Activated naive CD4-positive, alpha-beta T cell treated with anti-CD3 and anti-CD28 coated beads, Interleukin-2, amount 50 U/mL, for 72 hours (primary cell): ENCODE data around the gene MCM3AP. TPM values are rescaled to one million over a fixed set of nuclear protein-coding genes. Genes with fewer than 3 reads are reported as not detected.
A peak's percentile ranks its signal among the peaks of the same experiment; 100 is the strongest.
"Not testable (repeated sequence)": the region's sequence is repeated elsewhere in the genome, so short reads cannot be mapped to it uniquely, and the experiment has no call there.

Source experiments
- ATAC-seq, 2 donors: fragments of 150-1000 bp; cut with Tn5 transposase; 2 replicates each; pipeline ENCODE4 v1.10.0; 2021; ENCODE audit warnings: mild to moderate bottlenecking in 2 of 2, moderate library complexity in 2 of 2
- DNase-seq, 2 donors: peaks; one replicate each; pipeline ENCODE4 v3.0.0; 2021 to 2022; ENCODE audit warnings: low spot score in 2 of 2
- H3K27ac Mint-ChIP-seq, 2 donors: one replicate each; pipeline ENCODE4 v1.8.0; 2022; ENCODE audit warnings: mild to moderate bottlenecking in 2 of 2, mixed read lengths in 2 of 2
- H3K36me3 Mint-ChIP-seq, 2 donors: one replicate each; pipeline ENCODE4 v1.8.0; 2022; ENCODE audit warnings: mixed read lengths in 2 of 2
- H3K9me3 Mint-ChIP-seq, 2 donors: one replicate each; pipeline ENCODE4 v1.8.0; 2022; ENCODE audit warnings: mixed read lengths in 2 of 2
- total RNA-seq, 2 donors: library from RNA; stranded (reverse); gene quantifications; one replicate each; pipeline ENCODE4 v1.2.3, GENCODE V29; 2022

MCM3AP gene
- total RNA-seq, 2 donors from 2014 or later, result 105 to 119 TPM

GRCh38 chr21:46208761-46209721 lies 76.4 kb downstream of the MCM3AP start:
- ATAC-seq (no peak), DNase-seq (no peak)

GRCh38 chr21:46207920-46208591 lies 77.4 kb downstream of the MCM3AP start:
- peak overlapping the region in 1 of 2 donors; percentile 36 for H3K27ac Mint-ChIP-seq
- no peak for ATAC-seq
- peaks cover 0 to 4% of the 10 kb centered on the region in 2 donors for H3K36me3 Mint-ChIP-seq
- no peak for DNase-seq
- H3K9me3 Mint-ChIP-seq, result no peaks in the 10 kb centered on the region

More at GRCh38 chr21:46208761-46209721, 76.4 kb downstream of the MCM3AP start:
- Mint-ChIP-seq H3K27ac (no peak overlapping the region), H3K36me3 (peaks cover 0 to 4% of the 10 kb centered on the region in 2 donors), H3K9me3 (no peaks in the 10 kb centered on the region)

DNA sequence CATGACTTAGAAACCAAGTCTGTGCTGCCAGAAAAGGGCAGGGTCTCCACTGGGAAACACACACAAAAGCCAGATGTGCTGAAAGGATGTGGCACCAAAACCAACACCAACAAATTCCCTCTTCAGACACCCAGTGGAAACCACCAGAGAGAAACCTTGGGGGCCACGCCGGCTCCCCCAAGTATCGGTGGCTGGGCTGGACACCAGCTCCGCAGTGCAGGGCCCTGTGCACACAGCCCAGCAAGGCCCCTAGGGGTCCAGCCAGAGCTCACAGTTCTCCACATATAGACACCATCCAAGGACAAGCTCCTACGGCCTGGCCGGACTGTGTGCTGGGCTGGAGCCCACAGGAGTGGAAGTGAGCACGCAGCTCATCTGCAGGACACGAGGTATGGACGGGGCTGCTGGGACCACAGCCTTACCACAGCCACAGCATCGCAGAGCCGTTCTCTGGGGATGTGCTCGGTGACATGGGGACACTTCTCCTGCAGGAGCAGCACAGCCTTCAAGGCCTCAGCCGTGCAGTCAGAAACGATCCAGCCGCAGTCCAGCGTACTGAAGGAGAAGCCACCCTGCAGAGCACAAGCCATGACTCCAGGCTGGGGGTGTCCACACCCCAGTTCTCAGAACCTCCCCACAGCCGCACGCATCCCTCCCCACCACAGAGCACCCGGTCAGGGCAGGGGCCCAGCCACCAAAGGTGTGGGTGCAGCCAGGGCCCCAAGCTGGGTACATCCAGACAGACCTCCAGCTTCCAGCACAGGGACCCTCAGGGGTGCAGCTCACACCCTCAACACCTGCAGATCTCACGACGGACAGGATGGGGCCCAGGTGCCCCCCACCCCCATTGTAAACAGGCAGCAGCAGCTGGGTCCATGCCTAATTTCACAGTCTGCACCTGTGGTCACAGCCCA lies 78.1 kb downstream of the MCM3AP start:
- H3K9me3 Mint-ChIP-seq, result no peaks in the 10 kb centered on the region

GRCh38 chr21:46206163-46207005 lies 79.0 kb downstream of the MCM3AP start:
- no peak for ATAC-seq
- no peak for DNase-seq
- Mint-ChIP-seq H3K27ac (no peak overlapping the region), H3K36me3 (peaks cover 0 to 4% of the 10 kb centered on the region in 2 donors), H3K9me3 (no peaks in the 10 kb centered on the region)

More for the DNA sequence above, 78.1 kb downstream of the MCM3AP start:
- H3K27ac Mint-ChIP-seq, result peak overlapping the region in 1 of 2 donors; percentile 36
- DNase-seq (no peak), ATAC-seq (no peak)
- peaks cover 0 to 4% of the 10 kb centered on the region in 2 donors for H3K36me3 Mint-ChIP-seq

- no peak for DNase-seq
- no peak for ATAC-seq
- Mint-ChIP-seq H3K9me3 (no peaks in the 10 kb centered on the region), H3K27ac (peak overlapping the region in 1 of 2 donors; percentile 36), H3K36me3 (peaks cover 0 to 4% of the 10 kb centered on the region in 2 donors)
These were observed 79.6 kb downstream of the MCM3AP start for GRCh38 chr21:46205766-46206162.

DNA sequence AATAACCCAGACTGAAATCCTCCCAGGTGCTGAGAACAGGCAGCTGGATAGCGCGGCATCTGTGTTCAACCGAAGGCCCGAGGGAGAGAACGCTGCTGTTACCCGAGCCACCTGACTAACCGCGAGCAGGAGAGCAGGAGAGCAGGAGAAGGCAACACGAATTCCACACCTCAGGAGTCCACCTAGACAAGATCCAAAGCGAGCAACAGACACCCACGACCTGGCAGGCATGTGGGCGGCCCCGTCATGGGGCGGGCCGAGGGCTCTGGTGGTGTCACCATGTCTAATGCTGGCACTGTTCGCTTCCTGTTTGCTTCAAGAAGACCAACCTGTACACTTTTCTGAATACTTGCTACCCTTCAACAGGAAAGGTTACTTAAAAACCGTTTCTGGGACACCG lies 80.2 kb downstream of the MCM3AP start:
- H3K9me3 Mint-ChIP-seq, result no peaks in the 10 kb centered on the region
- peaks cover 0 to 4% of the 10 kb centered on the region in 2 donors for H3K36me3 Mint-ChIP-seq
- ATAC-seq (no peak), DNase-seq (no peak)
- peak overlapping the region; percentile 36 to 44 for H3K27ac Mint-ChIP-seq

DNA sequence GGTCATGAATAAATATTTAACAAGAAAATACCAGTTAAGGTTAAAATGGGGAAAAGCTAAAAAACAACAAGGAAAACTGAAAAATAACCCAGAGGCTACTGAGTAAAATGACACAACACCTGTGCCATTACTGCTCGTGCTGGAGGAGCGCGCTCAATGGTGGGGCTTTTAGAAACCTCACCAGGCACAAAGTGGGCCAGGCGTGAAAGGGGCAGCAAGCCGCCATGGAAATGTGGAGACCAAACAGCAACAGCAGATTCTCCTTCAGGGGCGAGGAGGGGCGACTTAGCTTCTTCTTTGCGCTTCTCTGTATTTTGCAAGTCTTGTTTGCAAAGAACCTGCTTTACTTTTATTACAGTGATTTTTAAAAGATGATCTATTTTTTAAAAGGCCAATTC lies 82.2 kb downstream of the MCM3AP start:
- DNase-seq, result no peak
- H3K9me3 Mint-ChIP-seq, result no peaks in the 10 kb centered on the region
- peaks cover 0 to 10% of the 10 kb centered on the region in 2 donors for H3K36me3 Mint-ChIP-seq
- peak overlapping the region in 1 of 2 donors; percentile 34 for H3K27ac Mint-ChIP-seq
- ATAC-seq, result no peak

DNA sequence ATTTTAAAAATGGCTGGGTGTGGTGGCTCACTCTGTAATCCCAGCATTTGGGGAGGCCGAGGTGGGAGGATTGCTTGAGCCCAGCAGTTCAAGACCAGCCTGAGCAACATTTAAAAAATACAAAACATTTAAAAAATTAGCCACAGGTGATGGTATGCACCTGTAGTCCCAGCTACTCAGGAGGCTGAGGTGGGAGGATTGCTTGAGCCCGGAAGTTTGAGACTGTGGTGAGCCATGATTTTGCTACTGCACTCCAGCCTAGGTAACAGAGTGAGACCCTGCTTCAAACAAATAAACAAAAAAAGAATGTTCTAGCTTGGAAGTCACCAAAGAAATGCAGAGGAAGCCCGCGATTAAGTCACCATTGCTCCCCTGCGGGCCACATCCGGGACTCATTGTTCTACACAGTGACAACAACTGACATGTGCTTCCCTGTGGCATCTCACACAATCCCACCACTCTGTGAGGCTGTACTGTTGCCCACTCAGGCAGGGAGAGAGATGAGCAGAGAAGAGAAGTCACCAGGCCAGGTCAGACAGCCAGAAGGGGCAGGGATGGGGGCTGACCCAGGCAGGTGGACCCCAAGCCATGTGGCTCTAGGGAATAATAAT lies 82.7 kb downstream of the MCM3AP start:
- H3K9me3 Mint-ChIP-seq, result no peaks in the 10 kb centered on the region
- H3K27ac Mint-ChIP-seq, result peak overlapping the region in 1 of 2 donors; percentile 34
- DNase-seq (no peak), ATAC-seq (no peak)
- H3K36me3 Mint-ChIP-seq, result peaks cover 0 to 10% of the 10 kb centered on the region in 2 donors

- not testable (repeated sequence) for H3K36me3 Mint-ChIP-seq, DNase-seq, H3K9me3 Mint-ChIP-seq, ATAC-seq
- peak overlapping the region; percentile 31 to 60 for H3K27ac Mint-ChIP-seq
These were observed 84.3 kb downstream of the MCM3AP start for GRCh38 chr21:46200877-46201803.

- H3K36me3 Mint-ChIP-seq, result peaks cover 0 to 5% of the 10 kb centered on the region in 2 donors
- H3K27ac Mint-ChIP-seq, result peak overlapping the region in 1 of 2 donors; percentile 60
- DNase-seq (no peak), ATAC-seq (no peak)
- H3K9me3 Mint-ChIP-seq, result no peaks in the 10 kb centered on the region
These were observed 85.7 kb downstream of the MCM3AP start for GRCh38 chr21:46199436-46200373.

- no peak for DNase-seq
- Mint-ChIP-seq H3K9me3 (no peaks in the 10 kb centered on the region), H3K36me3 (peaks cover 0 to 5% of the 10 kb centered on the region in 2 donors), H3K27ac (peak overlapping the region in 1 of 2 donors; percentile 56)
- no peak for ATAC-seq
These were observed 88.7 kb downstream of the MCM3AP start for GRCh38 chr21:46196733-46197132.

DNA sequence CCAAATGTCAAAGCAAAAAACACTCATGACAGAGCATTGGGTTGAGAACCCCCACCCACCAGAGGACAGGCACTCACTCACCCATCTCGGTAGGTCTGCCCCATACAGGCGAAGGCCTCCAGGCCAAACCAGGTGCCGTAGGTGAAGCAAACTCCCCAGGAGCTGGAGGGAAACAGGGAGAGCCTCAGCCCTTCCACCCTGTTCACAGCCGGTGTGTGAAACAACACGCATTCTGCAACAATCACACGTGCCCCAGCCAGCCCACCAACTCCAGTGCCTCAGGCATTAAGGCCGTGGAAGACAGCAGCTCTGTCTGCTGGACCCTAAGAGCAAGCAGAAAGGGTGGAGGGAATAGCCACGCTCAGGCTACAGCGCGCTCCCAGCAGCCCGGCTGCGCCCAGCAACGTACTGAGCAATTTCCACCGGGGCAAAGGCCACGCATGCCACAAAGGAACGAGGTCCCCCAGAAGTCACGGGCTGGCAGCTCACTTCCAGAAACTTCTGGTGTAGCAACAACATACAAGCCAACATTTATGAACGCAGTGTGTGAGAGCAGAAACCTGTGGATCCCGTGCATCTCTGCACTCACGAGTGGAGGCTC lies 89.7 kb downstream of the MCM3AP start:
- H3K36me3 Mint-ChIP-seq, result peaks cover 0 to 5% of the 10 kb centered on the region in 2 donors
- peak overlapping the region in 1 of 2 donors; percentile 56 for H3K27ac Mint-ChIP-seq
- H3K9me3 Mint-ChIP-seq, result no peaks in the 10 kb centered on the region
- DNase-seq (no peak), ATAC-seq (no peak)
